Superior temporal gyrus (tissue), 1 donor: Measurements from ENCODE around the gene BMP6.
A peak's percentile ranks its signal among the peaks of the same experiment; 100 is the strongest.

ENCODE experiments used
- DNase-seq: peaks from one replicate; pipeline ENCODE4 v3.0.0-alpha.2; 2016; ENCODE audit errors: extremely low spot score

Gene BMP6

GRCh38 chr6:7747433-7747832, 21.5 kb downstream of the BMP6 start:
- no peak for DNase-seq

GRCh38 chr6:7747901-7748504, 22.1 kb downstream of the BMP6 start:
- no peak for DNase-seq

GRCh38 chr6:7749478-7749877, 23.6 kb downstream of the BMP6 start:
- DNase-seq, result no peak

GRCh38 chr6:7750197-7750596, 24.3 kb downstream of the BMP6 start:
- DNase-seq, result no peak

GRCh38 chr6:7758456-7758855, 32.6 kb downstream of the BMP6 start:
- no peak for DNase-seq

- no peak for DNase-seq
These were observed 33.4 kb downstream of the BMP6 start for GRCh38 chr6:7759320-7759719.

- no peak for DNase-seq
These were observed 35.2 kb downstream of the BMP6 start for GRCh38 chr6:7761051-7761450.

GRCh38 chr6:7762760-7763159, 36.9 kb downstream of the BMP6 start:
- DNase-seq, result no peak

GRCh38 chr6:7763881-7764280, 38.0 kb downstream of the BMP6 start:
- no peak for DNase-seq

GRCh38 chr6:7765575-7766325, 39.9 kb downstream of the BMP6 start:
- DNase-seq, result no peak

GRCh38 chr6:7769702-7770101, 43.8 kb downstream of the BMP6 start:
- no peak for DNase-seq

GRCh38 chr6:7770111-7770510, 44.2 kb downstream of the BMP6 start:
- DNase-seq, result no peak

GRCh38 chr6:7770601-7771000, 44.7 kb downstream of the BMP6 start:
- no peak for DNase-seq

GRCh38 chr6:7773322-7773721, 47.4 kb downstream of the BMP6 start:
- no peak for DNase-seq

- no peak for DNase-seq
These were observed 48.0 kb downstream of the BMP6 start for GRCh38 chr6:7773914-7774313.

- DNase-seq, result no peak
These were observed 50.6 kb downstream of the BMP6 start for GRCh38 chr6:7776509-7776908.

GRCh38 chr6:7777074-7777473, 51.2 kb downstream of the BMP6 start:
- DNase-seq, result no peak

- no peak for DNase-seq
These were observed 55.3 kb downstream of the BMP6 start for GRCh38 chr6:7781240-7781639.

GRCh38 chr6:7784248-7784647, 58.3 kb downstream of the BMP6 start:
- DNase-seq, result no peak

- DNase-seq, result no peak
These were observed 58.8 kb downstream of the BMP6 start for GRCh38 chr6:7784706-7785105.

- peak; percentile 15 for DNase-seq
These were observed 59.5 kb downstream of the BMP6 start for GRCh38 chr6:7785243-7786035.

GRCh38 chr6:7786214-7786661, 60.3 kb downstream of the BMP6 start:
- no peak for DNase-seq

GRCh38 chr6:7787137-7787608, 61.3 kb downstream of the BMP6 start:
- DNase-seq, result peak; percentile 69
